H1 (cell line): ENCODE data around the gene GNG7.
"Not testable (repeated sequence)": the region's sequence is repeated elsewhere in the genome, so short reads cannot be mapped to it uniquely, and the experiment has no call there.

Experiments used
- BCL11A ChIP-seq, 2 experiments: IDR thresholded peaks; one replicate each; pipeline ENCODE4 v1.6.1; 2011; ENCODE audit warnings: low read depth in 2 of 2, low read length in 2 of 2, mild to moderate bottlenecking in 2 of 2
- CTCF ChIP-seq, 3 experiments: IDR thresholded peaks; 1 replicate in 2 of 3; 2 replicates in 1 of 3; pipeline versions ENCODE4 v1.5.1 to v1.6.1; 2011; ENCODE audit warnings: low read length in 3 of 3, mild to moderate bottlenecking in 3 of 3, inconsistent platforms in 2 of 3, low read depth in 1 of 3, moderate library complexity in 1 of 3; ENCODE audit not compliant: insufficient read depth in 1 of 3; ENCODE audit errors: control extremely low read depth in 1 of 3
- EZH2 ChIP-seq: fragments of 200-600 bp; sonication (generic); IDR thresholded peaks from 2 replicates; pipeline ENCODE4 v1.7.1; 2012; ENCODE audit warnings: low read depth, mild to moderate bottlenecking, moderate library complexity, low read length, inconsistent platforms; ENCODE audit not compliant: severe bottlenecking
- HDAC6 ChIP-seq: IDR thresholded peaks from one replicate; pipeline ENCODE4 v1.7.1; 2012; ENCODE audit warnings: low read depth, mild to moderate bottlenecking, inconsistent platforms, low read length, moderate library complexity
- MAFK ChIP-seq: IDR thresholded peaks from 2 replicates; pipeline ENCODE4 v1.6.1; 2012; ENCODE audit warnings: low read depth, mild to moderate bottlenecking, improper control_type of control experiment, low read length
- POLR2A ChIP-seq, 2 experiments: IDR thresholded peaks; 1 replicate in 1 of 2; 2 replicates in 1 of 2; pipeline ENCODE4 v1.6.1; 2011; ENCODE audit warnings: low read depth in 2 of 2, low read length in 2 of 2, mild to moderate bottlenecking in 2 of 2; ENCODE audit errors: control extremely low read depth in 1 of 2
- POLR2AphosphoS5 ChIP-seq: IDR thresholded peaks from 2 replicates; pipeline ENCODE4 v1.6.1; 2011; ENCODE audit warnings: low read depth, low read length
- RAD21 ChIP-seq, 2 experiments: IDR thresholded peaks in 1 of 2; conservative IDR thresholded peaks in 1 of 2; 2 replicates each; pipeline ENCODE4 v1.6.1; 2011; ENCODE audit warnings: low read depth in 2 of 2, low read length in 2 of 2, improper control_type of control experiment in 1 of 2, inconsistent platforms in 1 of 2, mild to moderate bottlenecking in 1 of 2, moderate library complexity in 1 of 2
- RFX5 ChIP-seq: IDR thresholded peaks from 2 replicates; pipeline ENCODE4 v1.6.1; 2011; ENCODE audit warnings: low read depth, low read length, improper control_type of control experiment, borderline replicate concordance
- RXRA ChIP-seq: IDR thresholded peaks from 2 replicates; pipeline ENCODE4 v1.6.1; 2011; ENCODE audit warnings: low read depth, mild to moderate bottlenecking, low read length, moderate library complexity; ENCODE audit not compliant: insufficient read depth
- SP1 ChIP-seq: IDR thresholded peaks from 2 replicates; pipeline ENCODE4 v1.6.1; 2011; ENCODE audit warnings: low read depth, low read length
- TAF7 ChIP-seq: optimal IDR thresholded peaks from 2 replicates; pipeline ENCODE3; 2011; ENCODE audit warnings: low read depth, mild to moderate bottlenecking, inconsistent platforms, low read length, moderate library complexity, borderline replicate concordance

GRCh38 chr19:2713170-2713569 is 10.7 kb upstream of the GNG7 start:
- not testable (repeated sequence) for TF ChIP-seq EZH2; TAF7; CTCF (IDR thresholded peaks at IDR 0.05; ENCODE audit: control extremely low read depth in 1 of 3, insufficient read depth in 1 of 3, low read depth in 1 of 3, low read length in 3 of 3); POLR2A (IDR thresholded peaks at IDR 0.05; ENCODE audit: control extremely low read depth in 1 of 2, low read depth in 2 of 2, low read length in 2 of 2); SP1; MAFK; RXRA; RAD21 (IDR thresholded peaks at IDR 0.05 in 1 of 2, conservative IDR thresholded peaks at IDR 0.05 in 1 of 2; ENCODE audit: low read depth in 2 of 2, low read length in 2 of 2); HDAC6; POLR2AphosphoS5; BCL11A (IDR thresholded peaks at IDR 0.05; ENCODE audit: low read depth in 2 of 2, low read length in 2 of 2); RFX5
